ENCODE results near the gene TP73.

- TF ChIP-seq CTCF (conservative IDR thresholded peaks at IDR 0.05; ENCODE audit: low read depth, low read length), result no peak
- no peak for TF ChIP-seq EZH2 (IDR thresholded peaks at IDR 0.05; ENCODE audit: borderline replicate concordance, low read depth, low read length, poor library complexity, severe bottlenecking)
Observed at GRCh38 chr1:3762151-3762872, 110.0 kb downstream of the TP73 start.

Measured in A673 (cell line).